SHP77 (cell line): Measurements from ENCODE around the gene N4BP3.
"Not testable (repeated sequence)": the region's sequence is repeated elsewhere in the genome, so short reads cannot be mapped to it uniquely, and the experiment has no call there.

ENCODE experiments used
- DNase-seq, 2 experiments: peaks; one replicate each; lab custom pipeline; 2025; lab: John Stamatoyannopoulos, UW

Gene N4BP3

GRCh38 chr5:178122346-178122745 is 9.0 kb downstream of the N4BP3 start:
- DNase-seq = no peak

- DNase-seq = no peak
Observed at GRCh38 chr5:178123094-178123965, 10.0 kb downstream of the N4BP3 start.

- DNase-seq = no peak
Observed at GRCh38 chr5:178123966-178124925, 10.9 kb downstream of the N4BP3 start.

GRCh38 chr5:178125253-178125906 is 12.0 kb downstream of the N4BP3 start:
- DNase-seq = no peak

- no peak for DNase-seq
Observed at GRCh38 chr5:178126556-178126955, 13.2 kb downstream of the N4BP3 start.

GRCh38 chr5:178127300-178128009 is 14.1 kb downstream of the N4BP3 start:
- DNase-seq = not testable (repeated sequence)

- DNase-seq = no peak
Observed at GRCh38 chr5:178129296-178129695, 16.0 kb downstream of the N4BP3 start.

GRCh38 chr5:178130234-178130575 is 16.9 kb downstream of the N4BP3 start:
- not testable (repeated sequence) for DNase-seq

GRCh38 chr5:178130576-178131445 is 17.5 kb downstream of the N4BP3 start, which contains the start of gene RMND5B:
RMND5B (plus strand) TSS chr5:178131014; CDS start chr5:178138120, 7,106 bp downstream.
- peak; percentile 80 to 82 for DNase-seq

GRCh38 chr5:178131446-178131996 is 18.2 kb downstream of the N4BP3 start:
- no peak for DNase-seq

GRCh38 chr5:178136990-178137389 is 23.7 kb downstream of the N4BP3 start:
- no peak for DNase-seq

GRCh38 chr5:178137991-178138390 is 24.7 kb downstream of the N4BP3 start:
- no peak for DNase-seq

- DNase-seq = no peak
Observed at GRCh38 chr5:178141550-178141949, 28.2 kb downstream of the N4BP3 start.

- DNase-seq = no peak
Observed at GRCh38 chr5:178142642-178143041, 29.3 kb downstream of the N4BP3 start.

- DNase-seq = no peak
Observed at GRCh38 chr5:178143246-178143645, 29.9 kb downstream of the N4BP3 start.

- no peak for DNase-seq
Observed at GRCh38 chr5:178143901-178144300, 30.6 kb downstream of the N4BP3 start.

GRCh38 chr5:178145965-178146820 is 32.9 kb downstream of the N4BP3 start:
- peak; percentile 6 to 61 for DNase-seq

- no peak for DNase-seq
Observed at GRCh38 chr5:178147406-178147805, 34.1 kb downstream of the N4BP3 start.
